Measurements from ENCODE around the gene PGF. TPM values are rescaled to one million over a fixed set of nuclear protein-coding genes. Genes with fewer than 3 reads are reported as not detected.

Gene PGF
- polyA plus RNA-seq, 1 donor (not counting 4 experiments of a cell fraction or from before 2014, with no cell fraction given) = 16.5 TPM

DNA sequence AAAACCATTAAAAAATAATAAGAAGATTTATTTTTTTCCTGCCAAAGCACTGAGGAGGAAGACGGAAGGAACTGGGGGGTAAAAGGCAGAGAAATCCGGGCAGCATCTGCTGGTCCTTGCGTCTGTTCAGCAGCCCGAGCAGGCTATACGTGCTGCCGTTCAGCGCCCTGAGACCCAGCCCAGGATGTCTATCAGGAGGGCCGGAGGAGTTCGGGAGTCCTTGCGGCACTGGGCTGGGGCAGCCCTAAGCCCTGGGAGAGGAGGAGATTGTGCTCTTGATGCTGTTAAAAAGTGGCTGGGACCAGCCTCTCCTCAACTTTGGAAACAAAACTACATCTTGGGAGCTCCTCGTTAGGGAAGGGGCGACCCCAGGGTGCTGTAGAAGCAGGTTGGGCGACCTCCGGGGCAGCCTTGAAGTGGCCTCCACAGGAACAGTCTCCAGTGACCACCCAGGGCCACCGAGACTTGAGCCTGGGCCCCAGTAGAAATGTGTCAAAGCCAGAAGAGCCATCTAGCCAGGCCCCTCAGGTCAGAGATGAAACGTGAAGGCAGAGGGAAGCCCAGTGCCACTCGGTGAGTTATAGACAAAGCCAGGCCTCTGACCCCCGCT, 14.3 kb downstream of the PGF start:
- H3K4me3 ChIP-seq (ENCODE audit: control insufficient read depth in 2 of 3, extremely low read depth in 1 of 3, insufficient read depth in 2 of 3, low read depth in 1 of 3, low read length in 3 of 3) = no peak overlapping the region
- H3K9me3 ChIP-seq (ENCODE audit: control insufficient read depth, low read depth, low read length) = no peaks in the 10 kb centered on the region
- no peak for FAIRE-seq
- no peak overlapping the region for H3K4me2 ChIP-seq (ENCODE audit: control insufficient read depth, extremely low read depth, insufficient read depth, low read depth, low read length)
- dilution Hi-C loops (cut with MboI; ENCODE audit: extremely low pct_ligation_motif_present, low sequenced_read_pairs) = no loop called here
- H2AFZ ChIP-seq (ENCODE audit: control insufficient read depth, low read length) = no peak overlapping the region
- no peak overlapping the region for H3K9ac ChIP-seq (ENCODE audit: control insufficient read depth, extremely low read depth, insufficient read depth, low read length)
- DNase-seq (ENCODE audit: low read depth, low spot score) = no peak
- peak overlapping the region; percentile 29 for H3K27ac ChIP-seq (ENCODE audit: control insufficient read depth, insufficient read depth, low read length)
- peaks cover 10 to 12% of the 10 kb centered on the region in 2 experiments for H3K36me3 ChIP-seq (ENCODE audit: control insufficient read depth in 2 of 2, extremely low read depth in 1 of 2, insufficient read depth in 2 of 2, low read length in 2 of 2)
- H3K9me1 ChIP-seq (ENCODE audit: control insufficient read depth, extremely low read depth, insufficient read depth, low read length) = no peaks in the 10 kb centered on the region
- no peak for TF ChIP-seq EZH2 (IDR thresholded peaks at IDR 0.05; ENCODE audit: low read length)
- TF ChIP-seq, protein P1, sequence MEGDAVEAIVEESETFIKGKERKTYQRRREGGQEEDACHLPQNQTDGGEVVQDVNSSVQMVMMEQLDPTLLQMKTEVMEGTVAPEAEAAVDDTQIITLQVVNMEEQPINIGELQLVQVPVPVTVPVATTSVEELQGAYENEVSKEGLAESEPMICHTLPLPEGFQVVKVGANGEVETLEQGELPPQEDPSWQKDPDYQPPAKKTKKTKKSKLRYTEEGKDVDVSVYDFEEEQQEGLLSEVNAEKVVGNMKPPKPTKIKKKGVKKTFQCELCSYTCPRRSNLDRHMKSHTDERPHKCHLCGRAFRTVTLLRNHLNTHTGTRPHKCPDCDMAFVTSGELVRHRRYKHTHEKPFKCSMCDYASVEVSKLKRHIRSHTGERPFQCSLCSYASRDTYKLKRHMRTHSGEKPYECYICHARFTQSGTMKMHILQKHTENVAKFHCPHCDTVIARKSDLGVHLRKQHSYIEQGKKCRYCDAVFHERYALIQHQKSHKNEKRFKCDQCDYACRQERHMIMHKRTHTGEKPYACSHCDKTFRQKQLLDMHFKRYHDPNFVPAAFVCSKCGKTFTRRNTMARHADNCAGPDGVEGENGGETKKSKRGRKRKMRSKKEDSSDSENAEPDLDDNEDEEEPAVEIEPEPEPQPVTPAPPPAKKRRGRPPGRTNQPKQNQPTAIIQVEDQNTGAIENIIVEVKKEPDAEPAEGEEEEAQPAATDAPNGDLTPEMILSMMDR (optimal IDR thresholded peaks at IDR 0.05 in 1 of 3, IDR thresholded peaks at IDR 0.05 in 1 of 3, conservative IDR thresholded peaks at IDR 0.05 in 1 of 3; ENCODE audit: extremely low read depth in 1 of 3, insufficient read depth in 2 of 3, low read length in 3 of 3) = no peak
- no peaks in the 10 kb centered on the region for H4K20me1 ChIP-seq (ENCODE audit: control insufficient read depth, extremely low read depth, insufficient read depth, low read length)
- H3K27me3 ChIP-seq (ENCODE audit: control insufficient read depth, extremely low read depth, insufficient read depth, low read length) = no peaks in the 10 kb centered on the region
- H3K4me1 ChIP-seq (ENCODE audit: control insufficient read depth, extremely low read depth, insufficient read depth, low read length) = peaks cover 24% of the 10 kb centered on the region
- no peaks in the 10 kb centered on the region for H3K79me2 ChIP-seq (ENCODE audit: control insufficient read depth, insufficient read depth, low read length)

DNA sequence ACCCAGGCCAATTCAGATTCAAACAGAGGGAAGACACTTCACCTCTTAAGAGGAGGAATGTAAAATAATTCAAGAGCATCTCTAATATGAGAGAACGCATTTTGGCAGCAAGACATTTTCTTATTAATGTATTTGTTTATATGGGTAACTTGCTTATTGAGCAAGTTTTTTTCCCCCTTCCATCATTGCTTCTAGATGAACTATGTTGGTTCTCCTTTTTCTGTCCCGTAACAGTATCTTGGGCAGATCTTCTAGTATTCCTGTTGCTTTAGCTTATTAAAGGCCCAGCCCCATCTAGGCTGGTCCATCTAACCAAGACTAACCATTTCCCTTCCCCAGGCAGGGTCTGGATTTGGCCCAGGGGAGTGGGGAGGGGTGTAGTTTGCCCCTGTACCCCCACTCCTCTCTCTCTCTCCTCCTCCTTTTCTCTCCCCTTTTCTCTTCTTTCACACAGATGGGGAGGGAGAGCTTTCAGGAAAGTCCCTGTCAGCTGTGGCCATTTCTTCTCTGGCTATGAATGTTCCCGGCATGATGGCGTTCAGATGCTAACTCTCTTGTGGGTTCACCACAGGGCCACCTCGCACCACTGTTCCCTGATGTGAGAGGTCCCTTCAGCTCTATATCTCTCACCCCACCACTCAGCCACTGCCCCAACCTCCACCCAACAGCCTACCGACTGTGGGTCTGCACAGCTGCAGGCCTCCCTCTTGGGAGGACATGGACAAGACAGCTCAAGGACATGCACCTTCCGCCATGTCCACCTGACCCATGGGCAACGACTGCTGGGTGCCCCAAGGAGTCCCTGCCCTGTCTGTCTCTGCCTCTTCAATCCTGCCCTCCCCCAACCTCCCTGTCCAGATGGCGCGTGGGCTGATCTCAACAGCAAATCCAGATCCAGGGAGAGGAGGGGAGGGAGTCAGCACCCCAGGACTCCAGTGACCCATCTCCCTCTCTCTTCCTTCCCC, 16.6 kb downstream of the PGF start:
- Histone ChIP-seq H3K4me3 (ENCODE audit: control insufficient read depth in 2 of 3, extremely low read depth in 1 of 3, insufficient read depth in 2 of 3, low read depth in 1 of 3, low read length in 3 of 3) (no peak overlapping the region), H3K27ac (ENCODE audit: control insufficient read depth, insufficient read depth, low read length) (no peak overlapping the region), H3K9ac (ENCODE audit: control insufficient read depth, extremely low read depth, insufficient read depth, low read length) (no peak overlapping the region), H3K27me3 (ENCODE audit: control insufficient read depth, extremely low read depth, insufficient read depth, low read length) (no peaks in the 10 kb centered on the region), H4K20me1 (ENCODE audit: control insufficient read depth, extremely low read depth, insufficient read depth, low read length) (no peaks in the 10 kb centered on the region), H3K9me1 (ENCODE audit: control insufficient read depth, extremely low read depth, insufficient read depth, low read length) (no peaks in the 10 kb centered on the region), H3K9me3 (ENCODE audit: control insufficient read depth, low read depth, low read length) (no peaks in the 10 kb centered on the region), H3K4me2 (ENCODE audit: control insufficient read depth, extremely low read depth, insufficient read depth, low read depth, low read length) (no peak overlapping the region), H3K36me3 (ENCODE audit: control insufficient read depth in 2 of 2, extremely low read depth in 1 of 2, insufficient read depth in 2 of 2, low read length in 2 of 2) (peaks cover 4 to 7% of the 10 kb centered on the region in 2 experiments), H3K79me2 (ENCODE audit: control insufficient read depth, insufficient read depth, low read length) (no peaks in the 10 kb centered on the region), H2AFZ (ENCODE audit: control insufficient read depth, low read length) (no peak overlapping the region), H3K4me1 (ENCODE audit: control insufficient read depth, extremely low read depth, insufficient read depth, low read length) (peaks cover 23% of the 10 kb centered on the region)
- TF ChIP-seq EZH2 (IDR thresholded peaks at IDR 0.05; ENCODE audit: low read length) = no peak
- TF ChIP-seq, protein P1 (optimal IDR thresholded peaks at IDR 0.05 in 1 of 3, IDR thresholded peaks at IDR 0.05 in 1 of 3, conservative IDR thresholded peaks at IDR 0.05 in 1 of 3; ENCODE audit: extremely low read depth in 1 of 3, insufficient read depth in 2 of 3, low read length in 3 of 3) = no peak
- FAIRE-seq (no peak), DNase-seq (ENCODE audit: low read depth, low spot score) (no peak)
- dilution Hi-C loops (cut with MboI; ENCODE audit: extremely low pct_ligation_motif_present, low sequenced_read_pairs) = no loop called here

Data from keratinocyte (primary cell).